SH-SY5Y (cell line): ENCODE results near the gene ATG14.

ENCODE experiments used
- GATA2 ChIP-seq: IDR thresholded peaks from 2 replicates; pipeline ENCODE4 v1.6.1; 2011; ENCODE audit warnings: mild to moderate bottlenecking, low read depth, low read length
- GATA3 ChIP-seq: IDR thresholded peaks from 2 replicates; pipeline ENCODE4 v1.6.1; 2011; ENCODE audit warnings: low read depth, mild to moderate bottlenecking, low read length, moderate library complexity

DNA sequence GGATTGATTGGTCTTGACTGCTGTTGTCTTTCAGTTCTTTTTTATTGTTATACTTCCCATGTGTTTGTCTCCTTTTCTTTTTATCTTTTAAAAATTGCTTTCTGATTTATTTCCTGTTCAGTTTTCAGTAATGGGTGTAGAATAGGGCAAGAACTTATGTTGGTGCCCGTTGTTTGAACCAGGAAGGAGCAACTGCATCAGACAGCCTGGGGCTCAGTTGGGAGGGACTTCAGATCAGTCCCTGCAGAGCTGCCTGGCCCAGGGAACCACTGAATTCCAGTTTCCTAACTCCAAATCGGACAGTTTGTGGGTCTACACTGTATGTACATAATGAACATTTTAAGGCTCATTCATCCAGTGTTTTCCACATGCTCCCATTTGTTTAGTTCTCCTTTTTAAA, 75.5 kb downstream of the ATG14 start:
- TF ChIP-seq GATA3 (no peak), GATA2 (no peak)
